IPS-18a (cell line): Measurements from ENCODE around the gene KIF16B.

Experiments
- H3K27ac ChIP-seq: one replicate; pipeline ENCODE4 v1.5.1; 2013; ENCODE audit warnings: low read length
- H3K27me3 ChIP-seq: one replicate; pipeline ENCODE4 v1.6.1; 2013; ENCODE audit warnings: mild to moderate bottlenecking, low read length; ENCODE audit not compliant: control insufficient read depth, insufficient read depth
- H3K36me3 ChIP-seq: one replicate; pipeline ENCODE4 v1.6.1; 2013; ENCODE audit warnings: low read depth, low read length; ENCODE audit not compliant: control insufficient read depth
- H3K4me1 ChIP-seq: one replicate; pipeline ENCODE4 v1.6.1; 2013; ENCODE audit warnings: low read depth, low read length; ENCODE audit not compliant: control insufficient read depth
- H3K4me3 ChIP-seq: one replicate; pipeline ENCODE4 v1.5.1; 2013; ENCODE audit warnings: low read length
- H3K9ac ChIP-seq: one replicate; pipeline ENCODE4 v1.6.1; 2013; ENCODE audit warnings: mild to moderate bottlenecking, low read length, moderate library complexity
- H3K9me3 ChIP-seq: one replicate; pipeline ENCODE4 v1.6.1; 2013; ENCODE audit warnings: low read depth, low read length; ENCODE audit not compliant: control insufficient read depth

KIF16B gene

GRCh38 chr20:16517946-16518783 is 55.1 kb downstream of the KIF16B start:
- no peaks in the 10 kb centered on the region for H3K36me3 ChIP-seq
- H3K4me1 ChIP-seq = no peaks in the 10 kb centered on the region
- H3K27me3 ChIP-seq = no peaks in the 10 kb centered on the region
- no peaks in the 10 kb centered on the region for H3K9me3 ChIP-seq
- H3K9ac ChIP-seq = no peak overlapping the region
- H3K4me3 ChIP-seq = no peak overlapping the region
- no peak overlapping the region for H3K27ac ChIP-seq

GRCh38 chr20:16516794-16517193 is 56.5 kb downstream of the KIF16B start:
- H3K4me1 ChIP-seq = no peaks in the 10 kb centered on the region
- H3K36me3 ChIP-seq = peaks cover 6% of the 10 kb centered on the region
- no peaks in the 10 kb centered on the region for H3K27me3 ChIP-seq
- H3K9me3 ChIP-seq = no peaks in the 10 kb centered on the region
- no peak overlapping the region for H3K27ac ChIP-seq
- no peak overlapping the region for H3K4me3 ChIP-seq
- no peak overlapping the region for H3K9ac ChIP-seq

GRCh38 chr20:16515046-16515445 is 58.2 kb downstream of the KIF16B start:
- Histone ChIP-seq H3K36me3 (peaks cover 6% of the 10 kb centered on the region), H3K9me3 (no peaks in the 10 kb centered on the region), H3K27ac (no peak overlapping the region), H3K4me3 (no peak overlapping the region), H3K9ac (no peak overlapping the region), H3K27me3 (no peaks in the 10 kb centered on the region), H3K4me1 (no peaks in the 10 kb centered on the region)

DNA sequence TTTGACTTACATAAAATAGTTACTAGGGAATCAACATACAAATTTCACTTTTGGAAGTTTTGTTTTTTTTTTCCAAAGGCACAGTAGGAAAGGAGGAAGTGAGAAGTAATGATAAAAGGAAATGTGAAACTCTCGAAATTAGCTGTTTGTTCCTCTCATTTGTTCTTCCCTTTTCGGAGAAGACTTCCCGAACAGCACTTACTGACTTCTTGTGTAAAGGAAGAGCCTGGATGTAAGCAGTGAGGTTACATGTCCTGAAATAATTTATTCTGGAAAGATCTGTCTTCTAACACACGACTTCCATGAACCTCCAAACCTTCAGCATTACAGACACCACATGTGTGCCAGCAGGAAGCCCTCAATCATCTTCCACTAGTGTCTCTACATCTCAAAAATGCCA is 59.1 kb downstream of the KIF16B start:
- Histone ChIP-seq H3K4me1 (no peaks in the 10 kb centered on the region), H3K4me3 (no peak overlapping the region), H3K36me3 (peaks cover 6% of the 10 kb centered on the region), H3K27me3 (no peaks in the 10 kb centered on the region), H3K9me3 (no peaks in the 10 kb centered on the region), H3K27ac (no peak overlapping the region), H3K9ac (no peak overlapping the region)

DNA sequence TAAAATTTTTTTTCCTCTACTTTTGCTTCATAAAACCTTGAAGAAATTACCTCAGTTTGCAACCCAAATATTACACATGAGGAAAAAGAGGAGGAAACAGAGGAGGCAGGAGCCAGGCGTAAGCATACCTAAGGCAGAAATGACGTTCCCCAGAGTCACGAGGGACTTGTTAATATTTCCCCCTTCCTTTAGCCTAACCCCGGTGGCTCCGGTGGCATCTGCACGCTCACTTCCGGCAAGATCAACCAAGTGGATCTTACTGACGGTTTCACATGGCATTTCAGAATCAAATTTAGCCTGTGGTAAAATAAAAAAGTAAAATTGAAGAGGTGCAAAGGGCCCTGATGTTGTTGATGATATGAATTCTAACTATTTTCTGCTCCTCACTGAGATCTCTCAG is 67.4 kb downstream of the KIF16B start:
- H3K27ac ChIP-seq = no peak overlapping the region
- no peak overlapping the region for H3K9ac ChIP-seq
- no peaks in the 10 kb centered on the region for H3K27me3 ChIP-seq
- H3K36me3 ChIP-seq = peaks cover 12% of the 10 kb centered on the region
- H3K4me3 ChIP-seq = no peak overlapping the region
- H3K4me1 ChIP-seq = no peaks in the 10 kb centered on the region
- H3K9me3 ChIP-seq = no peaks in the 10 kb centered on the region

DNA sequence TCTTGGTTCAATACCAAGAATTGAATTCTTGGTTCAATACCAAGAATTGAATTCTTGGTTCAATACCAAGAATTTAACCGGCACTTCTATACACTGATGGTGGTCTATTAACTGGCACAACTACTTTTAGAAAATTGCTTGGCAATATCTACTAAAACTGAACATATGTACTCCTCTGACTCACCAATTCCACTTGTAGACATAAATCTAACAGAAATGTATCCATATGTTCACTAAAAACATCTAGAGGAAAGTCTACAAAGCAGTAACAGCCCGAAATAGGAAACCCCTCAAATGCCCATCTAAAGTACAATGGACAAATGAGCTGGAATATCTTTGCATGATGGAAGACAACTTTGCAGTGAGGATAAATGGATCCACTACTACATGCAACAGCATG is 71.9 kb downstream of the KIF16B start:
- no peak overlapping the region for H3K4me3 ChIP-seq
- no peak overlapping the region for H3K27ac ChIP-seq
- H3K9ac ChIP-seq = no peak overlapping the region

DNA sequence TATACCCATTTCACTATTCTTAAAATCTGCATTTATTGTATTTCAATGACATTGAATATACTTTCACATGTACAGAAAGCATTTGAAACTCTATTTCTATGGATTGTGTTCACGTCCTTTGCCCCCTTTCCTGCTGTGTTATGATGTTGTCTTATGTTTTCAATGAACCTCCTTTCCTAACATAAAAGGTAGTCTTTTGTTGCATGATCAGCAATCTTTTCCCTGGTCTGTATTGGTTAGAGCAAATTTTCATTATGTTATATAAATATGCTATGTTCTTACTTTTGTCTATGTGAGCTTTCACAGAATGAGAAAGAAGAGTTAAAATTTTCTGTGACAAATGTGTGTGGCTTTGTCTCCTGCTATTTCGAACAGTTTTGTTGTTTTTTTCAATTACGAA is 73.1 kb downstream of the KIF16B start:
- Histone ChIP-seq H3K27me3 (no peaks in the 10 kb centered on the region), H3K4me1 (no peaks in the 10 kb centered on the region), H3K9me3 (no peaks in the 10 kb centered on the region), H3K9ac (no peak overlapping the region), H3K27ac (no peak overlapping the region), H3K4me3 (no peak overlapping the region), H3K36me3 (no peaks in the 10 kb centered on the region)

More for the DNA sequence above, 71.9 kb downstream of the KIF16B start:
- H3K27me3 ChIP-seq = no peaks in the 10 kb centered on the region
- H3K36me3 ChIP-seq = no peaks in the 10 kb centered on the region
- no peaks in the 10 kb centered on the region for H3K9me3 ChIP-seq
- H3K4me1 ChIP-seq = no peaks in the 10 kb centered on the region

DNA sequence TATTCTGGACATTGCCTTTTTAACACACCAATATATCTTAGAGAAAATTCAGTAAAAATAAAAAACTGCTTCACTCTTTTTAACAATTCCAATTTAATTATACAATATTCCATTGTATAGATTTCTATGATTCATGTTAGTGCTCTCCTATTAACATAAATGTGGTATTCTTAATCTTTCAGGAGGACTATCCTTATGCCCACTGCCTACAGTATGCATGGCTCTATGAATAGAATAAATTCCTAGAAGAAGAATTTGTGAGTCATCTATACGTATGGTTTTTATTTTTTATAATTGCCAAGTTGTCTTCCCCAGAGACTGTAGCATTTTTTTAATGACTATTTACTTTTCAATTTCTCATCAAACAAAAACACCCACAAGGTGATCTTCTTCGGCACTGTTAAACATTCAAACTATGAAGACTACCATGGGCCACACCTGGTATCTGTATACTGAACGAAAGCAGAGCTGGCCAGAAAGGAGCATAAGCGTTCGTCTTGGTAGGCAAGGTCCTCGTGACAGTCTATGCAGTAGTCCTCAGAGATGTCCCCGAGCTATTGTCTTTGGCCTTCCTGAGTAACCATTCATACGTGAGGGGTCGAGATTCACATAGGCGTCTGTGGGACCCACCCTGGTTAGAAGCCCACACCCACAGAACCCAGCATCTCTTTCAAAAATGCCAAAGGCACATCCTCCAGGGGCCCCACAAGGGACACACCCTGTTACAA is 74.6 kb downstream of the KIF16B start:
- Histone ChIP-seq H3K27me3 (no peaks in the 10 kb centered on the region), H3K27ac (no peak overlapping the region), H3K36me3 (no peaks in the 10 kb centered on the region), H3K4me1 (no peaks in the 10 kb centered on the region), H3K9ac (no peak overlapping the region), H3K4me3 (no peak overlapping the region), H3K9me3 (no peaks in the 10 kb centered on the region)

GRCh38 chr20:16497896-16498295 is 75.4 kb downstream of the KIF16B start:
- Histone ChIP-seq H3K4me3 (no peak overlapping the region), H3K9ac (no peak overlapping the region), H3K27me3 (no peaks in the 10 kb centered on the region), H3K4me1 (no peaks in the 10 kb centered on the region), H3K9me3 (no peaks in the 10 kb centered on the region), H3K27ac (no peak overlapping the region), H3K36me3 (no peaks in the 10 kb centered on the region)

DNA sequence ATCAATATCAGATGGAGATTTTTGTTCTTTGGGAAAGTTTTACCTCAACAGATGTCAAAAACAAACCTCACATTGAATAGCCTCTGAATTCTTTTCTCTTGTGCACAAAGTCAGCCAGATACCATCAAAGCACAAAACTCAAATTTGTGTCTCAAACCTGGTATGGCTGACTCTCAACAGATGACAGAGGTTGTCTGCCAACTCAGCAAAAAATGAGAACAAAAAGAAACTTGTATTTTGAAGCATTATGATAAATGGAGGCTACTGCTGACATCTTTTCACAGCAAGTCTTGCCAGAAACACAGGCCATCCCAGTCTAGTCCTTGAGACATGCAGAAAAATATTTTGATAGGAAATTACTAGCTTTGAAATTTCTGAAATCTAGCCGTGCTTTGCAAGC is 79.8 kb downstream of the KIF16B start:
- Histone ChIP-seq H3K27ac (no peak overlapping the region), H3K4me1 (no peaks in the 10 kb centered on the region), H3K4me3 (no peak overlapping the region), H3K9ac (no peak overlapping the region), H3K27me3 (no peaks in the 10 kb centered on the region), H3K9me3 (no peaks in the 10 kb centered on the region), H3K36me3 (no peaks in the 10 kb centered on the region)

- Histone ChIP-seq H3K4me1 (no peaks in the 10 kb centered on the region), H3K9me3 (no peaks in the 10 kb centered on the region), H3K27me3 (no peaks in the 10 kb centered on the region), H3K27ac (no peak overlapping the region), H3K36me3 (no peaks in the 10 kb centered on the region), H3K9ac (no peak overlapping the region), H3K4me3 (no peak overlapping the region)
These were observed 81.8 kb downstream of the KIF16B start for GRCh38 chr20:16491294-16491905.
